ENCODE results near the gene CFH.
"Not testable (repeated sequence)": the region's sequence is repeated elsewhere in the genome, so short reads cannot be mapped to it uniquely, and the experiment has no call there.

Gene CFH

DNA sequence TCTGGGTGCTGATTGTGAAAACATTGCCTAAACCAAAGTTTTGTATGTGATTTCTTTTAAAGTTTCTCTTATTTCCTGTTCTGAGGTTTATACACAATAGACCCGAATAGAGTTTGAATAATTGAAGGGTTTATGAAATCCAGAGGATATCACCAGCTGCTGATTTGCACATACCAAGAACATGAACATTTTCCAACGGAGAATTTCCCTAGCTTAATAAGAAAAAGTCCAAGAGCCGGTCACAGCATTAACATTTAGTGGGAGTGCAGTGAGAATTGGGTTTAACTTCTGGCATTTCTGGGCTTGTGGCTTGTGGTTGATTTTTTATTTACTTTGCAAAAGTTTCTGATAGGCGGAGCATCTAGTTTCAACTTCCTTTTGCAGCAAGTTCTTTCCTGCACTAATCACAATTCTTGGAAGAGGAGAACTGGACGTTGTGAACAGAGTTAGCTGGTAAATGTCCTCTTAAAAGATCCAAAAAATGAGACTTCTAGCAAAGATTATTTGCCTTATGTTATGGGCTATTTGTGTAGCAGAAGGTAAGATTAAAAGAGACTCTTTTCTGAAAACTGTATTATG, at the start of gene CFH:
Gene CFH (plus strand): TSS at position 407 of the 579 bp plus-strand sequence. CDS start 75 bp downstream, at position 482.
- no peak for DNase-seq

DNA sequence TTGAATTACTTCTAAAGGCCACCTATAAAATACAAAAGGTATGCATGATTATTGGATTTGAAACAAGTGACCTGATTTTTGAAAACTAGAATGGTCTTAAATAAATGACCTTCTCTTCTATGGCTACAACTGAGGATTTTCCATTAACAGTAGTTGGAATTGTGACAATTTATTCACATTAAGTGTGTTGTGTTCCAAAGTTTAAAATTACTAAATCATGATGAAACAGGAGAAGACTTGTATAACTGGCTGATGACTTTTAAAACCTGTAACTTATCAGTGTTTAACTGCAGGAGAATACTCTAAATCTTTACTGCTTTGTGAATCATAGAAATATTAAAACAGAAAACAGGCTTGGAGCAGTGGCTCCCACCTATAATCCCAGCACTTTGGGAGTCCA, 48.2 kb upstream of the CFH start:
- DNase-seq = no peak

DNA sequence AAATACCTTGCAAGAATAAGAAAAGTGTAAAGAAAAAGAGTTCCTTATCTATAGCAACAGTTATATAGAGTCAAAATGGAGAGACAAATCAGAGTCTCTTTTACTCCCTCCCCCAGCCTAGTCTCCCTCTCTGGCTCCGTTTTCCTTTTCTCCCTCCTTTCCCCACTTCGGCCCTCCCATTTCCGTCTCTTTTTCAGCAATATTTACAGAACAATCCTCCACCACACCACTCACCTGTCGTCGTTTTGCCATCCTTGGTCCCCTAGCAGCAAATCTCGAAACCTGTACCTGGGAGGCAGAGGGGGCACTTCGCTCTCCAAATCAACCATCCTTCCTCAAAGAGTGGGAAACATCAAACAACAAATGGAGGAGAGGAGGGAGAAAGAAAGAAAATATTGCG, 43.9 kb upstream of the CFH start:
- DNase-seq = no peak

DNA sequence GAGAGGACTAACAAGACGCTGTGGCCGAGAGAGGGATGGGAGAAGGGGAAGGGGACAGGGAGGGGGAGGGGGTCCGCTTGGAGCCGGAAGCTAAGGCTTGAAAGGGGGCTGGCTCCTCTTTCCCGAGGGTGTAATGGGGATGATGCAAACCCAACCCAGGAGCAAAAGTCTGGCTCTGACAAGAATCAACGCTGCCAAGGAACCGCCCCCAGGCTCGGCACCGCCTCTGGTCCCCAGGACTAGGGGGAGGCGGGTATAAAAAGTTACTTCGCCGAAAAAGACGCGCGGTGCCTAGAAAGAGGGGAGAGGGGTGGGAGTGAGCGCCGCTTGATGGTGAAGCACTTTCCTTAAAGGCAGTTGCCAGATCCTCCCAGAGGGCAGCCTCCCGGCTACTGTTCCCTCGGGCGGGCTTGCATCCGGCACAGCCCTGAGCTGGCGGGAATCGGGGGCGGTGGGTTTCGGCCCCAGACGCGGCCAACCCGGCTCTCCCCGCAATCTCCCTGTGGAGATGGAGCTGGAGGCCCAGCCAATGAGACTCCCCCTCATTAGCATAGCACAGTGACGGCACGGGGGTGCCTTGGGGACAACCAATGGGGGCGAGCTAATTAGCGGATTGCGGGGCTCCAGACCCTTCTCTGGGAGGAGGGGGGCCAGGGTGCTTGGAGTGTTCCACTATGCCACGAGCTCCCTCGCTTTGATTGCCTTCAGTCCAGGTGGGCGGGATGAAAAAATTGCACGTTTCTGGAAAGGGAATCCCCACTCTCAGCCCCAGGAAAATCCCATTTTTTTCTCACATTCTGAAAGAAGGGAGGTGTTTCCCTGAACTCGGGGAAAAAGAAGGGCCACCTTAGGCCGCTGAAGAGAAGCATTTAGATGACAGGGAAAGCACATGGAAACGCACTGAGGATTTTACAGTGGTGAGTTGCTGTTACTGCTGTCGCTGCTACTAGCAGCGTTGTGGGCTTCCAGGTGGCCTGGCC, 43.2 kb upstream of the CFH start, which contains the start of gene KCNT2:
Gene KCNT2 (minus strand): TSS at position 51 of the 980 bp plus-strand sequence. CDS start 131 bp downstream, outside the sequence.
- no peak for DNase-seq

DNA sequence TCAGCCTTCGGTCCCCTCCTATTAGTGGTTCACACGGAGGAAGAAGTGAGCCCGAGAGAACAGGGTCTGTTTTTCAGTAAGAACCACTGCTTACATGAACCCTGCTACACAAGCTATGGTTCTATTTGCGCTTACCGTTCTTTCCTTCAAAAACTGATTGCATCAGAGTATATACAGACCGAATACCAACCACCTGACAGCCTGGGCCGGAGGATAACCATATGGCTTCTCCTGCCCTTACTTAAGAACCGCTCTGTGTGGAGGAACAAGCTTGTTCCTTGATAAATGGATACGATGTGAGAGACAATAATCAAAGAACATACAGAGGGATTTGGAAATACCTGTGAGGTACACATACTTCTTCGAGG, 42.5 kb upstream of the CFH start:
- no peak for DNase-seq

DNA sequence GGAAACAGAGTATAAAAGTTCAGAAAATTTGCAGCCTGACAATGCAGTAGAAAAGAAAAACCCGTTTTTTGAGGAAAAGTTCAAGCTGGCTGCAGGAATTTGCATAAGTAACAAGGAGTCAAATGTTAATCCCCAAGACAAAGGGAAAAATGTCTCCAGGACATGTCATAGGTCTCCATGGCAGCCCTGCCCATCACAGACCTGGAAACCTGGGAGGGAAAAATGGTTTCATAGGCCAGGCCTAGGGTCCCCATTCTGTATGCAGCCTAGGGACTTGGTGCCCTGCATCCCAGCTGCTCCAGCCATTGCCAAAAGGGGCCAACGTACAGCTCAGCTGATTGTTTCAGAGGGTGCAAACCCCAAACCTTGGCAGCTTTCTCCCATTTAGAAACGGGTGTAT, 40.0 kb upstream of the CFH start:
- no peak for DNase-seq

DNA sequence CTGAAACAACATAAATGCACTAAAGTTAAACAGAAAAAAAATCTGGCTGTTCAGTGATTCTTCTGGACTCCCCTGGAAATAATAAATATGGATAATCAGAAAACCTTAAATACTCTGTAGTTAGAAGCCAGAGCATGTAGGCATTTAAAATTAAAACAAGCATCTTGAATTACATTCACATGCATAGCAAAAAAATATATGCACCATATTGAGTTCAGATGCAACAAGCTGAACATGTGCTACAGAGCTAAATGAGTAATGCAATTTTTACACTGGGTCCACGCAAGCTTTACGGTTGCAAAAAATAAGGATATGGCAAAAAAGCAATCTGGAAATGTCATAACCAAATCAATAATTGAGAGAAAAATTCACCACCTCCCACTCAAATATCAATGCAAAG, 32.1 kb upstream of the CFH start:
- no peak for DNase-seq

DNA sequence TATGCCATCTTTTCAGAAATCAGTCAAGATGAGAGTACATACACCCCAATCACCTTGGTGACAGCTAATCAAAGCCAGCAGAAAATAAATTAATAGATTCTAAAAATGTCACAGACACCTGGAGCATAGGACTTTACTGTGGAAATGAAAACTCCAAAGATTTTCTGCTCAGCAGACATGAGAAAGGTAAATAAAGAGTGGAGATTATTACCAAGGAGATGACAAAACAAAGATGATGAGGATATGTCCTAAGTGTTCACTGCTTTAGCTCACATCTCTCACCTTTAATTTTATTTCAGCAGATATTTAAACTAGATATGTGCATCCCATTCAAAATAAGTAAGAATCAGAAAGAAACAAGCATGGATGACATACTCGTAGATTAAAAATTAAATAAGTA, 28.8 kb upstream of the CFH start:
- DNase-seq = no peak

DNA sequence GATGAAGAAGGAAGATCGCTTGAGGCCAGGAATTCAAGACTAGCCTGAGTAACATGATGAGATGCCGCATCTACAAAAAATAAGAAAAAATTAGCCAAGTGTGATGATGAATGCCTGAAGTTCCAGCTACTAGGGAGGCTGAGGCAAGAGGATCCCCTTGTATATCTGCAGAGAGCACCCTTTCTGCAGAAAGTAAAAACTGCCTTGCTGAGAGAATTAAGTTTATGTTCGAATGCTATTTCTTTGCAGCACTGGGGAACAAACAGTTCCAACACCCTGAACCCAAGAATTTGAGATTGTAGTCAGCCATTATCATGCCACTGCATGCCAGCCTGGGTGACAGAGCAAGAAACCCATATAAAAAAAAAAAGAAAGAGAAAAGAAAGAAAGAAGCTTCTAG, 23.0 kb upstream of the CFH start:
- DNase-seq = no peak

DNA sequence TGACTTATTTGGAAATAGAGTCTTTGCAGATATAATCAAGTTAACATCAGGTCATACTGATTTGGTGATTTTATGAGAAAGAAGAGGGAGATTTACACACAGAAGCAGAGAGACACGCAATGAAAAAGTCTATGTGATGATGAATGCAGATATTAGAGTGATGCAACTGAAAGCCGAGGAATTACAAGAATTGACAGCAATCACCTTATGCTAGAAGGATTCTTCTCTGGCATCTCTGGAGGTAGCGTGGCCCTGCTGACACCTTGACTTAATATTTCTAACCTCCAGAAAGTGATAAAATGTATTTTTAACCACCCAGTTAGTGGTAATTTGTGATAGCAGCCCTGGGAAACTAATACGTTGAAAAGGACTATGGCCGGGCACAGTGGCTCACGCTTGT, 14.2 kb upstream of the CFH start:
- no peak for DNase-seq

DNA sequence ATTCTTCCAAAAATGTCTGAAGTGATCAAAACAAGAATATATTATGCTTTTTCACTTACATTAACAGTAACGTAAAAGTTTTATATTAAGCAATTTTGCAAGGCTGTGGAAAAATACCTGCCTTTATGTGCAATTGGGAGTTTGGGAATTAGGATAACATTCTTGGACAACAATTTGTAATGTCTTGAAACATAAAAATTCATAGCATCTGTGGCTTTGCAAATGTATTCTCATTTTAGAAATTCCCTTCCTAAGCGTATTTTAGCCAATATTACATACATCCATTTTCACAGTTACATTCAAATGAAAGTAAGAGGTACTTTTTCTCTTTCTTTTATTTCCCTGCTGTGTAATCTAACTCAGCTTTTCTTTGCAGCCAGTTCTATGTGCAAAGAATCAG, 13.4 kb upstream of the CFH start:
- DNase-seq = no peak

DNA sequence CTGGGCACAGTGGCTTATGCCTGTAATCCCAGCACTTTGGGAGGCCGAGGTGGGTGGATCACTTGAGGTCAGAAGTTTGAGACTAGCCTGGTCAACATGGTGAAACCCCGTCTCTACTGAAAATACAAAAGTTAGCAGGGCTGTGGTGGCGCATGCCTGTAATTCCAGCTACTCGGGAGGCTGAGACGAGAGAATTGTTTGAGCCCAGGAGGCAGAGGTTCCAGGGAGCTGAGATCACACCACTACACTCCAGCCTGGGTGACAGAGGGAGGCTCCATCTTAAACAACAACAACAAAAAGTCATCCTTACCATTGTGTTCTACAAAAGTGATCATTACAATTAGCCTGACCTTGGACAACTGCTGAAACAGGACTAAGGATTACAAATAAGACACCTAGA, 12.6 kb upstream of the CFH start:
- DNase-seq = not testable (repeated sequence)

DNA sequence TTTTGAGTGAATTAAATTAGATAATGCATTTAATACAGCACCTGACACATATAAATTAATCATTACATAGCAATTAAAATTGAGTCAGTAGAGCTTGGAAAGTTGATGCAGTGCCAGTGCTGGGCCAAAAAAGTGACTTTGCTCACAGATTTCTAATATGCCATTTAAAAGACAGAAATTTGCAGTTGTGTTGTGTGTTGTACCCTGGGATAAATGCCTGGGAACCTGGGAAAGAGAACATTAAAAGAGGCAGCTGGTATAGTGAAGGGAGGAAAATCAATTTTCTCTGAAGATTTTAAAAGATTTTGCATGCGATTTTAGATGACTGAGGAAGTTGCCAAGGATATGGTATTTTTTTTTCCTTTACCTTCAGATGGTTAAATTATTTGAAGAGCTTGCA, 10.9 kb upstream of the CFH start:
- DNase-seq = no peak

DNA sequence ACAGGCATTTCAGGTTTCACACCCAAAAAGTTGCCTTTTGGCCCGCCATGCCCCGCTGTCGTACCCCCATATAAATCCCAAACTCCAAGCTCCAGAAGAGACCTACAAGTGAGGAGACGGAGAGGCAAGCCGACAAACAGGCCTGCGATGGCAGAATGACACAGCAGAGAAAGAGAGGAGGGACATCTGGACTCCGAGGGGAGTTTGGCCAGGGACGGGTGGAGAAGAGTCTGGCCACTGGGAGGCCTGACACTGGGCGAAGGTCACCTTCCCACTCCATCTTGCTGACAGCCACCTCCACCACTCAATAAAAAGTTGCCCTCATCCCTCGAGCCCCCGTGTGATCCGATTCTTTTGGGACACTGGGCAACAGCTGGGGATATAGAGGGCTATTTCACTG, 1.9 kb upstream of the CFH start:
- DNase-seq = no peak

DNA sequence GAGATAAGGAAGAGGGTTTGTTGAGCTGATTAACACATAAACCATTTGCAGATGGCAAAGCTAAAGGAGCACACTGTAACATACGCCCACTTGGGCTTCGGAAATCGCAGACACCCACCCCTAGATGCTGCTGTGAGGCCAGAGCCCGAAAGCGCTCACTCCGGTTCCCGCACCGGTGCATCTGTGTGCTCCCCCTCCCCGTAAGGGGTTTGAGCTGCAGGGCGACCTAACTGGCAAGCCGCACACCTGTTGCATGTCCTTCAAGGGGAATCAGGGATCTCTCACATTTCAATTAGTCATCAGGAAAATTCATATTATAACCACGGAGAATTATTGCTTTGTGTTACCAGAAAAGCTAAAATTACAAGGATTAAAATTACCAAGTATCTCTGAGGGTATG, 1.4 kb upstream of the CFH start:
- no peak for DNase-seq

DNA sequence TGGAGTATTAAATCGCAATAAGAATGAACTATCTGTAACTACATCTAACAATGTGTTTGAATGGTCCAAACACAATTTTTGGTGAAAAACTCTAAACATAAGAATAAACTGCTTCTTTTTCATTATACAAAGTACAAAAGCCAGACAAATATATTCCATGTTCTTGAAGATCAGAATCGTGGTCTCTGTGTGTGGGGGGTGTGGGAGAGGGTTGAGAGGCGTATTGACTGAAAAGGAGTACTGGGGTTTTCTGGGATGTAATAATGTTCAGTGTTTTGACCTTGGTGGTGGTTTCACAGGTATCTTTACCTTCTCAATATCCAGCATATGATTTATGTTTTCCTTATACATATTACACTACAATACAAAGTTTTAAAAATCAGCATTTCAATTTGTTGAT, 764 bp upstream of the CFH start:
- no peak for DNase-seq

DNA sequence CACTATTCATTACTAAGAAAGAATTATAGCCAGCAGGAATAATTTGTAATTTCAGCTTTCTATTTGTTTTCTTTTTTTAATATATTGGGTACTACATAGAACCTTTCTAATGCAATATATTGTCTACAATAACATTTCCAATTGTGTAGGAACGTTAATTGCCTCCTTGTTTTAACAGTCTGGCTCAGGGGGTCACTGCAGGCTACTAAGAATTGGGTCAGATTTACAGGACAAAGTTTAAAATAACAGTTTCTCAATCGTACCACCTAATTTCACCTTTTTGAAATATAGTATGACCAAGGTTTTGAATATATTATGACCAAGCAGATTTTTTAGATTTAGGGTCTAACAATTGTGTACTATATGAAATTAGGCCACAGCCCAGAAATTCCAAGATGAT, 2.4 kb downstream of the CFH start:
- no peak for DNase-seq

DNA sequence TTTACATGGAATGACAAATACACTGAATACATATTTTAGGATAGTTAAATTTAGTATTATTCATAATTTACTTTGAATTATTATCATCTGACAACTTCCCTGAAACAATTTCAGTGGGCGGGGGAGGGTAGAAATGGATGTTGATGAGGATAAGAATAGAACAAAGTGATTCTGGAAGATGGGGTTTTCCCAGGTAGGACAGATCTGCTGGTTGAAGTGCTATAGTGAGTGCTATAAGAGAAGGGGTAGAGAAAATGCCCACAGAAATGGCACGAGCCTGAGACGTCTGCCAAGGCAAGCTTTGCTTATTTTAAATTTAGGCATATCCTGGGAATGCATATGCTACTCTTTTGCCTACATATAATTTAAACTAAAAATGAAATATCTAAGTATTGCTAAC, 3.2 kb downstream of the CFH start:
- DNase-seq = no peak

DNA sequence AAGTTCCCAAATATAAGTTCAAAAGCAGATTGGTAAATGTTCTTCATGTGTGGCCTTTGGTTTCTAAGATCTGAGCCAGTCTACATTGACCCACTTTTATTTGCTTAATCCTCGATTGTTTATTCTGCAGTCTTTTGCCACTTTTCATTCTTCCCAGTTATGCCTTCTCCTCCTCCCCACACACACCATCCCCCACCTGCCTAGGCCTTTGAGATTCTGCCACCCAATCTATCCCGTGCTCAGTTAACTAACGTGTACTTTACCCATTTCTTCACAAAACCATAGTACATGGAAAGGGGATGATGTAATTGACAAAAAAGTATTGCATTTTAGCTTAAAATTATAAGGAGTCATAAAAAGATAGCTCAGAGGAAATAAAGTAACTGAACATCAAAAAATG, 3.7 kb downstream of the CFH start:
- no peak for DNase-seq

DNA sequence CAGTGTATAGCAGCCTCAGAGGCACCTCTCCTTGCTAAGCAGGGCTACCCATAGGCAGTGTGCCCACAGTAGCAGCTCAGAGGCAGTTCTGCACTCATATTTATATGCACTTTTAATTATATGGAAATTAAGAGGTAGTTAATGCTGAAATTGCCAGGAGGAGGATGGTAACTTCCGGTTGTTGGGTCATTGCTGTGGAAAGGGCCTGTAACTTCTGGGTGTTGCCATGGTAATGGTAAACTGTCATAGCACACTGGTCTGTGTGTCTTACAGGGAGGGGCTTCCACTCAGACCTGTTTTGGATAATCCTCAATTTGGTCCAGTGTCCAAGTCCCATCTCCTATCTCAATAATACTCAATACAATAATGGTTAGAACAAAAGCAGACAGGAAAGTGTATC, 7.6 kb downstream of the CFH start:
- DNase-seq = no peak

DNA sequence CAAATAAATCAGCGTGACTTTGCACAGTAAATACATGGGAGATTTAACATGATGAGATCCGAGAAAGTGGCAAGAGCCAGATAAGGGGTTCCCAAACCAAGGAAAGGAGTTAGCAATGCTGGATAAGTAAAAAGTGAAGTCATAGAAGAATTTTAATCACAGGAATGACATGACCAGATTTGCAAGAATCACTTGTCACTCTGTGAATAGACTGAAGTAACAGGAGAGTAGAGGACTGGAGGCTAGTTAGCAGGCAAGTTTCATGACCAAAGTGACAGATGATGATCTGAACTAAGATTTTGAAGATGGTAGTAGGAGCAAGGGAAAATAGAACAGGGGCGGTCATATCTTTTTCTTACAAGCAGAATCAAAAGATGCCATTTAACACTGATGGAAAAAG, 8.4 kb downstream of the CFH start:
- DNase-seq = no peak

DNA sequence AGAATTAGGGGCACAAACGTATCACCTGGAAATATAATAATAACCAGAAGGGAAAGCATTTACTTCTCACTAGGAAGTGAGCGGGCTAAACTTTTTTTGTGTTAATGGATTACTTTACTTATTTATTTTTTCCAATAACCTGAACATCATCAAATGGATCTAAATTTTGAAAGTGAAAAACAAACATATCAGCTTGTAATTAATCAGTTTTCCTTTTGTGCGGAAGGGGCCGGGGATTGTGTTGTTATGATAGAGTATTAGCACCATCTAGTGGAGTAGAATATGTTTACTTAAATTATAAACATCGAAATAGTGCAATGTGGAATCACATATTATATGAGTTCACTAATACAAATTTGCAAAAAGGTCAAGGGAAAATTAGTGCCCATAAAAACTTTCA, 9.0 kb downstream of the CFH start:
- DNase-seq = no peak

DNA sequence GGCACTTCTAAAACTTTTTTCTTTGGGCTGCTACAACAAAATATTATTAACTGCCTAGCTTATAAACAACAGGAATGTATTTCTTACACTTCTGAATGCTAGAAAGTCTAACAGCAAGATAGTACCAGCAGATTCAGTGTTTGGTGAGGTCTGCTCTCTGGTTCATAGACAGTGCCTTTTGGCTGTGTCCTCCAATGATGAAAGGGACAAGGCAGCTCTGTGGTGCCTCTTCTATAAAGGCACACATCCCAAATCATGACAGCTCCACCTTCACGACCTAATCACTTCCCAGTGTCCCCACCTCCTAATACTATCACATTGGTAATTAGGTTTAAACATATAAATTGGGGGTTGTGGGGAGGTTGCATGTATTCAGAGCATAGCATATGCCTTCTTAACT, 9.5 kb downstream of the CFH start:
- no peak for DNase-seq

DNA sequence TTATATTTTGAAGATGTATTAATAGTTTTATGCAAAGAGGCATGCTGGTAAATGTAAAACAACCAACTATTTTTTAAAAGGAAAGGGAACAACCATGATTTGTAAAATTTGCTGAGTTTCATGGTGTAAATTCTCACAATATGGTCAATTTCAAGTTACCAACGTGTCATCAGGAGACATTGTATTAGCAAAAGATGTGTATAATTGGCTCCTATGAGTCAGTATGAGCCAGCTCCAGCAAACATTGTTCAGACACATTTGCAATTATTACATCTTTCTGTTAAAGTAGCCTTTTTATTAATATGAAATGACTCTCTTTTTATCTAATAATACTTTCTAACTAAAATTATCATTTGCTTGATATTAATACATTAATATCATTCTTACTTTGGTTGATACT, 15.3 kb downstream of the CFH start:
- no peak for DNase-seq

DNA sequence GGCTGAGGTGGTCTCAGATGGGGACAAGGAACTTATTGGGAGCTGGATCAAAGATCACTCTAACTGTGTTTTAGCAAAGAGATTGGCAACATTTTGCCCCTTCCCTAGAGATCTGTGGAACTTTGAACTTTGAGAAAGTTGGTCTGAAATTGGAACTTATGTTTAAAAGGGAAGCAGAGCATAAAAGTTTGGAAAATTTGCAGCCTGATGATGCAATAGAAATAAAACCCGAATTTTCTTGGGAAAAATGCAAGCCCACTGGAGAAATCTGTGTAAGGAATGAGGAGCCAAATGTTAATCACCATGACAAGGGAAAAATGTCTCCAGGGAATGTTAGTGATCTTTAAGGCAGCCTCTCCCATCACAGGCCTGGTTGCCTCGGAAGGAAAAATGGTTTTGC, 17.2 kb downstream of the CFH start:
- no peak for DNase-seq

Data from GOT3 (cell line).